CD14-positive monocyte (primary cell): ENCODE data around the gene PRRC2A. TPM values are rescaled to one million over a fixed set of nuclear protein-coding genes. Genes with fewer than 3 reads are reported as not detected.
A peak's percentile ranks its signal among the peaks of the same experiment; 100 is the strongest.

Experiments used
- DNase-seq, 3 donors: peaks; one replicate each; pipeline ENCODE4 v3.0.0-alpha.2; 2011 to 2022
- H2AFZ ChIP-seq: 2 replicates; pipeline ENCODE4 v1.6.0; 2012; ENCODE audit warnings: mild to moderate bottlenecking, low read depth, low read length, inconsistent platforms; ENCODE audit not compliant: insufficient read depth, poor library complexity, severe bottlenecking
- H3K27ac ChIP-seq, 2 donors: 1 replicate in 1 of 2; 2 replicates in 1 of 2; pipeline ENCODE4 v1.5.1; 2012 to 2013; ENCODE audit warnings: low read length in 2 of 2, control low read depth in 1 of 2, inconsistent platforms in 1 of 2, low read depth in 1 of 2, mild to moderate bottlenecking in 1 of 2
- H3K27me3 ChIP-seq, 2 donors: one replicate each; pipeline versions ENCODE4 v1.6.0 to v1.6.1; 2011 to 2013; ENCODE audit warnings: low read length in 2 of 2; ENCODE audit not compliant: control insufficient read depth in 2 of 2, insufficient read depth in 2 of 2
- H3K36me3 ChIP-seq, 2 donors: replicated peaks in 1 of 2; 1 replicate in 1 of 2; 2 replicates in 1 of 2; pipeline versions ENCODE4 v1.5.1 to v1.6.1; 2012 to 2013; ENCODE audit warnings: low read length in 2 of 2, control low read depth in 1 of 2, inconsistent platforms in 1 of 2, mild to moderate bottlenecking in 1 of 2; ENCODE audit not compliant: insufficient read depth in 2 of 2, control insufficient read depth in 1 of 2
- H3K4me1 ChIP-seq, 2 donors: 1 replicate in 1 of 2; 2 replicates in 1 of 2; pipeline versions ENCODE4 v1.5.1 to v1.6.1; 2012 to 2013; ENCODE audit warnings: low read length in 2 of 2, control low read depth in 1 of 2, inconsistent platforms in 1 of 2, mild to moderate bottlenecking in 1 of 2, moderate library complexity in 1 of 2; ENCODE audit not compliant: insufficient read depth in 2 of 2, control insufficient read depth in 1 of 2
- H3K4me2 ChIP-seq: replicated peaks from 2 replicates; pipeline ENCODE3; 2012; ENCODE audit warnings: low read length, moderate library complexity, mild to moderate bottlenecking; ENCODE audit not compliant: poor library complexity, severe bottlenecking; ENCODE audit errors: extremely low read depth
- H3K4me3 ChIP-seq, 3 experiments: fragments of 200-600 bp in 1 of 3; sonication (generic) in 1 of 3; replicated peaks in 1 of 3; 1 replicate in 2 of 3; 2 replicates in 1 of 3; pipeline ENCODE4 v1.5.1; 2011 to 2013; ENCODE audit warnings: low read length in 3 of 3, mild to moderate bottlenecking in 3 of 3, control low read depth in 2 of 3, low read depth in 2 of 3, inconsistent platforms in 1 of 3, moderate library complexity in 1 of 3
- H3K79me2 ChIP-seq: 2 replicates; pipeline ENCODE4 v1.6.0; 2012; ENCODE audit warnings: mild to moderate bottlenecking, control low read depth, inconsistent platforms, low read length, moderate library complexity; ENCODE audit not compliant: insufficient read depth
- H3K9ac ChIP-seq: 2 replicates; pipeline ENCODE4 v1.6.0; 2017; ENCODE audit warnings: low read length, mild to moderate bottlenecking; ENCODE audit not compliant: insufficient read depth, poor library complexity, severe bottlenecking
- H3K9me3 ChIP-seq, 2 donors: replicated peaks in 1 of 2; 1 replicate in 1 of 2; 2 replicates in 1 of 2; pipeline versions ENCODE4 v1.5.1 to v1.6.1; 2012 to 2013; ENCODE audit warnings: low read length in 2 of 2, control low read depth in 1 of 2; ENCODE audit not compliant: control insufficient read depth in 1 of 2, insufficient read depth in 1 of 2
- H4K20me1 ChIP-seq: 2 replicates; pipeline ENCODE4 v1.6.0; 2012; ENCODE audit warnings: mild to moderate bottlenecking, low read length, control low read depth, moderate library complexity; ENCODE audit not compliant: insufficient read depth
- H3K27ac Mint-ChIP-seq, 7 donors: one replicate each; pipeline ENCODE4 v1.8.0; 2020; ENCODE audit warnings: mild to moderate bottlenecking in 7 of 7, mixed read lengths in 7 of 7, moderate library complexity in 6 of 7, inconsistent platforms in 2 of 7
- H3K27me3 Mint-ChIP-seq, 3 donors: one replicate each; pipeline ENCODE4 v1.8.0; 2021 to 2022; ENCODE audit warnings: low read depth in 3 of 3, mild to moderate bottlenecking in 3 of 3, mixed read lengths in 3 of 3, moderate library complexity in 3 of 3, inconsistent platforms in 1 of 3
- H3K36me3 Mint-ChIP-seq, 2 donors: one replicate each; pipeline ENCODE4 v1.8.0; 2020; ENCODE audit warnings: mixed read lengths in 2 of 2, inconsistent platforms in 1 of 2, mild to moderate bottlenecking in 1 of 2
- H3K4me1 Mint-ChIP-seq: one replicate; pipeline ENCODE4 v1.8.0; 2020; ENCODE audit warnings: mild to moderate bottlenecking, mixed read lengths
- H3K4me3 Mint-ChIP-seq, 2 donors: one replicate each; pipeline ENCODE4 v1.8.0; 2020; ENCODE audit warnings: mild to moderate bottlenecking in 2 of 2, mixed read lengths in 2 of 2, moderate library complexity in 1 of 2
- H3K9me3 Mint-ChIP-seq, 7 donors: one replicate each; pipeline ENCODE4 v1.8.0; 2020 to 2022; ENCODE audit warnings: mixed read lengths in 7 of 7, mild to moderate bottlenecking in 6 of 7, moderate library complexity in 6 of 7, inconsistent platforms in 2 of 7
- CTCF ChIP-seq: fragments of 200-600 bp; IDR thresholded peaks from one replicate; pipeline ENCODE4 v1.8.0; 2022; ENCODE audit warnings: antibody characterized with exemption, mild to moderate bottlenecking
- WGBS: methylation state at CpG from one replicate; pipeline ENCODE4 v1.1.5; 2013; ENCODE audit warnings: missing lambda C conversion rate; ENCODE audit not compliant: insufficient coverage; 5-methylcytosine and 5-hydroxymethylcytosine counted together
- intact Hi-C, 2 donors: fragments of 100-400 bp; cut with micrococcal nuclease; formaldehyde crosslinking; loops; one replicate each; pipeline versions ENCODE4 v1.15.0 to v1.15.1; 2023
- polyA plus RNA-seq, 3 donors: library from polyadenylated mRNA; depleted of rRNA in 1 of 3; unstranded in 2 of 3; stranded (reverse) in 1 of 3; fragments of 300-500 nt in 2 of 3; fragments of >200 nt in 1 of 3; fragmentation: Illumina TruSeq in 2 of 3; gene quantifications; 1 replicate in 2 of 3; 2 replicates in 1 of 3; pipeline ENCODE4 v1.2.3, GENCODE V29; 2012 to 2021

PRRC2A gene
- polyA plus RNA-seq, 3 donors, result 1.2 to 76.7 (median 2.3) TPM

DNA sequence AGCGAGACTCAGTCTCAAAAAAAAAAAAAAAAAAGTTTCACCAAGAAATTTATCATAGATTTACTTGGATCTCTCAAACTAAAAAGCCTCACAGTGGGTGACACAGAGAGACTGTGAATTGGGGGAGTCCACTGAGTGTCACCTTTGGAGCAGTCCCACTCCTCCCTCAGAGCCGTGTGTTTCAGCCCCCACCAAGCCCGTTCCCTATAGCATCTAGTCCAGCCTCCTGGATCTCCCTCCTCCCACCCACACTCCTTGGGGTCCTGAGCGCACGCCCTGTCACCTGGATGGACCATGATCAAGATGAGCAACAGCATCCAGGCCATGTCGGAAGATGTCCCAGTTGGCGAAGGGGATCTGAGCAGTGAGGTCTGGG, 28.1 kb upstream of the PRRC2A start:
- intact Hi-C loops, result no loop called here
- Histone ChIP-seq H3K27ac (peak overlapping the region in 1 of 2 donors; percentile 53), H3K4me3 (no peak overlapping the region), H3K4me1 (peaks cover 29 to 52% of the 10 kb centered on the region in 2 donors), H3K79me2 (peaks cover 28% of the 10 kb centered on the region), H3K4me2 (no peak overlapping the region), H3K36me3 (peaks cover 12 to 23% of the 10 kb centered on the region in 2 donors), H3K9me3 (no peaks in the 10 kb centered on the region), H4K20me1 (peaks cover 34% of the 10 kb centered on the region), H3K9ac (no peak overlapping the region), H2AFZ (no peak overlapping the region), H3K27me3 (no peaks in the 10 kb centered on the region)
- H3K36me3 Mint-ChIP-seq, result peaks cover 30 to 32% of the 10 kb centered on the region in 2 donors
- peaks cover 0 to 3% (median 0%) of the 10 kb centered on the region in 7 donors for H3K9me3 Mint-ChIP-seq
- peak overlapping the region in 1 of 2 donors; percentile 31 for H3K4me3 Mint-ChIP-seq
- no CpG with 5 or more reads among the region's 7 CpGs for WGBS
- H3K4me1 Mint-ChIP-seq, result peaks cover 53% of the 10 kb centered on the region
- no peak for TF ChIP-seq CTCF
- peak overlapping the region in 5 of 7 donors; percentile 50 to 76 (median 63) for H3K27ac Mint-ChIP-seq
- no peak for DNase-seq
- H3K27me3 Mint-ChIP-seq, result peaks cover 0 to 5% (median 2%) of the 10 kb centered on the region in 3 donors

GRCh38 chr6:31597006-31597405, 23.5 kb upstream of the PRRC2A start:
- 10% methylated on average over 2 of the region's 2 CpGs for WGBS
- intact Hi-C loops, result loop anchor here in 1 of 2 donors (2.0 to 5.0 kb wide), 2 partner anchors 16 to 105 kb away; no protein-coding TSS in a partner anchor
- H3K27ac ChIP-seq, result no peak overlapping the region

More at GRCh38 chr6:31597006-31597405, 23.5 kb upstream of the PRRC2A start:
- Histone ChIP-seq H3K4me1 (peaks cover 13 to 32% of the 10 kb centered on the region in 2 donors), H3K36me3 (no peaks in the 10 kb centered on the region), H3K9me3 (no peaks in the 10 kb centered on the region), H3K79me2 (no peaks in the 10 kb centered on the region), H4K20me1 (no peaks in the 10 kb centered on the region), H3K27me3 (no peaks in the 10 kb centered on the region), H3K9ac (no peak overlapping the region), H3K4me3 (no peak overlapping the region), H2AFZ (no peak overlapping the region), H3K4me2 (no peak overlapping the region)
- TF ChIP-seq CTCF, result peak; percentile 74
- H3K9me3 Mint-ChIP-seq, result no peaks in the 10 kb centered on the region
- peaks cover 0 to 3% of the 10 kb centered on the region in 2 donors for H3K36me3 Mint-ChIP-seq
- peak; percentile 55 to 66 (median 55) for DNase-seq
- H3K27me3 Mint-ChIP-seq, result peaks cover 0 to 7% (median under 1%) of the 10 kb centered on the region in 3 donors
- peaks cover 33% of the 10 kb centered on the region for H3K4me1 Mint-ChIP-seq
- peak overlapping the region in 1 of 7 donors; percentile 87 for H3K27ac Mint-ChIP-seq
- H3K4me3 Mint-ChIP-seq, result no peak overlapping the region
